SK-N-SH (cell line): Measurements from ENCODE around the gene PLCG2. TPM values are rescaled to one million over a fixed set of nuclear protein-coding genes. Genes with fewer than 3 reads are reported as not detected.

Source experiments
- CTCF ChIA-PET: fragments of 300-600, 350-600 bp; formaldehyde crosslinking; extraction: SDS; loops from one replicate; lab custom pipeline; 2021; lab: Yijun Ruan, JAX
- POLR2A ChIA-PET: fragments of 350-600 bp; sonication (Branson Sonifier 250); formaldehyde crosslinking; extraction: SDS; loops from one replicate; lab custom pipeline; 2020; ENCODE audit warnings: antibody characterized with exemption, inconsistent platforms; lab: Yijun Ruan, JAX
- DNase-seq: peaks from one replicate; pipeline ENCODE4 v3.0.0; 2012
- H2AFZ ChIP-seq: fragments of 200-600 bp; sonication (generic); 2 replicates; pipeline ENCODE4 v1.8.1; 2016; ENCODE audit warnings: antibody characterized with exemption, mild to moderate bottlenecking, low read depth
- H3F3A ChIP-seq: fragments of 200-600 bp; sonication (generic); replicated peaks from 2 replicates; pipeline ENCODE3; 2016; ENCODE audit warnings: antibody characterized with exemption, mild to moderate bottlenecking; ENCODE audit not compliant: insufficient read depth
- H3K27ac ChIP-seq, 2 experiments: fragments of 200-500 bp in 1 of 2; fragments of 200-600 bp in 1 of 2; sonication (Bioruptor generic) in 1 of 2; sonication (generic), shearing (Covaris generic) in 1 of 2; 2 replicates each; pipeline versions ENCODE4 v1.5.1 to v1.6.1; 2014 to 2016; ENCODE audit warnings: low read depth in 2 of 2, inconsistent platforms in 1 of 2, low read length in 1 of 2, mild to moderate bottlenecking in 1 of 2, mixed read lengths in 1 of 2
- H3K27me3 ChIP-seq: fragments of 200-600 bp; sonication (generic), shearing (Covaris generic); 2 replicates; pipeline ENCODE4 v1.6.1; 2016; ENCODE audit warnings: mixed run types; ENCODE audit not compliant: insufficient read depth
- H3K36me3 ChIP-seq, 2 experiments: fragments of 200-500 bp in 1 of 2; fragments of 200-600 bp in 1 of 2; sonication (Bioruptor generic) in 1 of 2; sonication (generic) in 1 of 2; replicated peaks in 1 of 2; 2 replicates each; pipeline versions ENCODE3 to v1.5.1; 2014 to 2016; ENCODE audit warnings: low read length in 1 of 2, mild to moderate bottlenecking in 1 of 2; ENCODE audit not compliant: insufficient read depth in 2 of 2, control insufficient read depth in 1 of 2
- H3K4me1 ChIP-seq, 2 experiments: fragments of 200-500 bp in 1 of 2; fragments of 200-600 bp in 1 of 2; sonication (Bioruptor generic) in 1 of 2; sonication (generic), shearing (Covaris generic) in 1 of 2; 2 replicates each; pipeline versions ENCODE4 v1.5.1 to v1.6.1; 2014 to 2016; ENCODE audit warnings: low read depth in 1 of 2, low read length in 1 of 2, mixed run types in 1 of 2; ENCODE audit not compliant: insufficient read depth in 2 of 2, control insufficient read depth in 1 of 2
- H3K4me2 ChIP-seq: fragments of 200-600 bp; sonication (generic), shearing (Covaris generic); 2 replicates; pipeline ENCODE4 v1.6.1; 2017; ENCODE audit warnings: mixed run types
- H3K4me3 ChIP-seq, 2 experiments: fragments of 200-500 bp in 1 of 2; fragments of 200-600 bp in 1 of 2; sonication (Bioruptor generic) in 1 of 2; sonication (generic), shearing (Covaris generic) in 1 of 2; 2 replicates each; pipeline versions ENCODE4 v1.5.1 to v1.8.1; 2014 to 2016; ENCODE audit warnings: low read depth in 2 of 2, inconsistent platforms in 1 of 2, low read length in 1 of 2, mild to moderate bottlenecking in 1 of 2, mixed read lengths in 1 of 2, moderate library complexity in 1 of 2
- H3K79me2 ChIP-seq: fragments of 200-600 bp; sonication (generic); 2 replicates; pipeline ENCODE4 v1.8.1; 2017; ENCODE audit warnings: mild to moderate bottlenecking; ENCODE audit not compliant: insufficient read depth
- H3K9ac ChIP-seq: fragments of 200-600 bp; sonication (generic); 2 replicates; pipeline ENCODE4 v1.6.1; 2017; ENCODE audit warnings: mixed run types
- H3K9me2 ChIP-seq: fragments of 200-600 bp; sonication (generic); 2 replicates; pipeline ENCODE4 v1.6.1; 2017; ENCODE audit warnings: mixed run types
- H3K9me3 ChIP-seq: fragments of 200-600 bp; sonication (generic); 2 replicates; pipeline ENCODE4 v1.6.1; 2017; ENCODE audit warnings: mixed run types, mild to moderate bottlenecking, moderate library complexity
- H4K20me1 ChIP-seq: fragments of 200-600 bp; sonication (generic); 2 replicates; pipeline ENCODE4 v1.6.1; 2017; ENCODE audit warnings: mild to moderate bottlenecking, mixed run types; ENCODE audit not compliant: insufficient read depth
- CHD2 ChIP-seq: fragments of 150-350 bp; IDR thresholded peaks from 2 replicates; pipeline ENCODE4 v1.6.1; 2018; ENCODE audit warnings: low read length; ENCODE audit not compliant: partially characterized antibody
- FOXJ3 ChIP-seq: sonication (generic); formaldehyde crosslinking; IDR thresholded peaks from 2 replicates; pipeline ENCODE4 v1.5.1; 2020; ENCODE audit warnings: mild to moderate bottlenecking, missing genetic modification reagents
- MXI1 ChIP-seq: IDR thresholded peaks from 2 replicates; pipeline ENCODE4 v1.6.1; 2012; ENCODE audit warnings: mild to moderate bottlenecking, low read depth, low read length, improper control_type of control experiment
- NFIC ChIP-seq: IDR thresholded peaks from 2 replicates; pipeline ENCODE4 v1.4.0; 2012; ENCODE audit warnings: borderline replicate concordance
- RAD21 ChIP-seq: IDR thresholded peaks from 2 replicates; pipeline ENCODE4 v1.6.1; 2012; ENCODE audit warnings: mild to moderate bottlenecking, low read length
- SMC3 ChIP-seq: IDR thresholded peaks from 2 replicates; pipeline ENCODE4 v1.6.1; 2012; ENCODE audit warnings: low read depth, low read length, improper control_type of control experiment
- TCF12 ChIP-seq: IDR thresholded peaks from 2 replicates; pipeline ENCODE4 v1.4.0; 2012
- TEAD4 ChIP-seq: IDR thresholded peaks from 2 replicates; pipeline ENCODE4 v1.4.0; 2012; ENCODE audit warnings: mild to moderate bottlenecking, borderline replicate concordance; ENCODE audit not compliant: insufficient read depth
- WGBS: methylation state at CpG from one replicate; pipeline ENCODE4 v1.1.6; 2017; ENCODE audit warnings: low lambda C conversion rate; 5-methylcytosine and 5-hydroxymethylcytosine counted together
- polyA plus RNA-seq, 3 experiments: library from polyadenylated mRNA; depleted of rRNA; stranded (reverse); fragments of >200 nt; gene quantifications; 2 replicates each; pipeline ENCODE4 v1.2.3, GENCODE V29; 2012
- TF ChIP-seq, protein P1 (sequence below): fragments of 200-600 bp; sonication (generic); IDR thresholded peaks from 2 replicates; pipeline ENCODE4 v1.6.1; 2017; ENCODE audit warnings: antibody characterized with exemption, mild to moderate bottlenecking, moderate library complexity
- TF ChIP-seq, protein P2 (sequence below): IDR thresholded peaks from 2 replicates; pipeline ENCODE4 v1.6.1; 2012; ENCODE audit warnings: mild to moderate bottlenecking, low read depth, low read length, moderate library complexity

PLCG2 gene
- polyA plus RNA-seq, 1 of the 3 experiments (the other 2 are of a cell fraction) = 0.23 TPM

DNA sequence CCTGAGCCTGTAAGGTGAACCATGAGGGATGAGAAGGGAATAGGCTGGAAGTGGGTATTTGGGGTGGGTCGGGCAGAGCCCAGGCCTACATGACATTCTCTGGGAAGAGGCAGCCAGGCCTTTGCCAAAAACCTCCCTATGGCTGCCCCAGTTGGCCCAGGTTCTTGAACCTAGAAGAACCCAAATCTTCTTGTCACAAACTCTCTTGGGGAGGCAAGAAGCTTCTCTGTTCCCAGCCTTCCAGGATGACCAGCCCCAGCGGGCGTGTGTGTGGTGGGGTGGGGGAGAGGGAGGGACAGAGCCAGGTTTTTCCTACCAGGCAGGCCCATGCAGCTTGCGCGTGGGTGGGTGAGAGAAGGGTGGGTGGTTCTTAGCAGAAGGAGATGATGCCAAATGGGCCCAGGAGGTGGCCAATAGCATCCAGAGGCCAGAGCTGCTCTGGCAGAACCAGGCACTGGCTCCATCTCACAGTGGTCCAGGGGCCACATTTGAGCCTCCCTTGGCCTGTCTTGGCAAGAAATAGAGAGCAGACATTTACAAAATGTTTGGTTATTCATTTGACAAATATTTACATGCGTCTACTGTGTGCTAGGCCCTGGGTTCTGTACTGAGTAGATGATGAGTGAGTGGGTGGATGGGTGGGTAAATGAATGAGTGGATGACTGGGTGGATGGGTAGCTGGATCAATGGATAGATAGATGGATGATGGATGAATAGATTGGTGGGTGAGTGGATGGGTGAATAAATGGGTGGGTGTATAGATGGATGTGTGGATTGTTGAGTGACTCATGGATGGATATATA is 44.3 kb upstream of the PLCG2 start (continued):
- TF ChIP-seq TEAD4 (no peak), FOXJ3 (CRISPR knock-in tag) (no peak)

GRCh38 chr16:81737885-81738536 is 41.1 kb upstream of the PLCG2 start:
- WGBS = 23% methylated on average over 18 of the region's 22 CpGs
- peak overlapping the region; percentile 66; the same call in 1 of the 2 replicates for H2AFZ ChIP-seq

More at GRCh38 chr16:81737885-81738536, 41.1 kb upstream of the PLCG2 start:
- Histone ChIP-seq H3K4me1 (peaks cover 0 to 4% of the 10 kb centered on the region in 2 experiments; a peak in 1 of 4 replicates), H3K36me3 (no peaks in the 10 kb centered on the region), H3K27ac (no peak overlapping the region), H3K4me2 (peak overlapping the region; percentile 66), H3K9me3 (no peaks in the 10 kb centered on the region), H3K27me3 (no peaks in the 10 kb centered on the region; the same call in 1 of the 2 replicates), H3K79me2 (no peaks in the 10 kb centered on the region), H3K9ac (no peak overlapping the region), H4K20me1 (no peaks in the 10 kb centered on the region), H3K4me3 (peak overlapping the region in 1 of 2 experiments; percentile 52; a peak in 1 of 4 replicates), H3K9me2 (no peaks in the 10 kb centered on the region), H3F3A (no peaks in the 10 kb centered on the region)
- DNase-seq = peak; percentile 84
- POLR2A ChIA-PET = no interaction called here
- peak; percentile 89 for TF ChIP-seq SMC3
- TF ChIP-seq, protein P1, sequence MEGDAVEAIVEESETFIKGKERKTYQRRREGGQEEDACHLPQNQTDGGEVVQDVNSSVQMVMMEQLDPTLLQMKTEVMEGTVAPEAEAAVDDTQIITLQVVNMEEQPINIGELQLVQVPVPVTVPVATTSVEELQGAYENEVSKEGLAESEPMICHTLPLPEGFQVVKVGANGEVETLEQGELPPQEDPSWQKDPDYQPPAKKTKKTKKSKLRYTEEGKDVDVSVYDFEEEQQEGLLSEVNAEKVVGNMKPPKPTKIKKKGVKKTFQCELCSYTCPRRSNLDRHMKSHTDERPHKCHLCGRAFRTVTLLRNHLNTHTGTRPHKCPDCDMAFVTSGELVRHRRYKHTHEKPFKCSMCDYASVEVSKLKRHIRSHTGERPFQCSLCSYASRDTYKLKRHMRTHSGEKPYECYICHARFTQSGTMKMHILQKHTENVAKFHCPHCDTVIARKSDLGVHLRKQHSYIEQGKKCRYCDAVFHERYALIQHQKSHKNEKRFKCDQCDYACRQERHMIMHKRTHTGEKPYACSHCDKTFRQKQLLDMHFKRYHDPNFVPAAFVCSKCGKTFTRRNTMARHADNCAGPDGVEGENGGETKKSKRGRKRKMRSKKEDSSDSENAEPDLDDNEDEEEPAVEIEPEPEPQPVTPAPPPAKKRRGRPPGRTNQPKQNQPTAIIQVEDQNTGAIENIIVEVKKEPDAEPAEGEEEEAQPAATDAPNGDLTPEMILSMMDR = peak; percentile 85
- TF ChIP-seq MXI1 = peak; percentile 59; the same call in 1 of the 2 replicates
- TF ChIP-seq TCF12 = peak; percentile 15; the same call in 1 of the 2 replicates
- TF ChIP-seq, protein P2, sequence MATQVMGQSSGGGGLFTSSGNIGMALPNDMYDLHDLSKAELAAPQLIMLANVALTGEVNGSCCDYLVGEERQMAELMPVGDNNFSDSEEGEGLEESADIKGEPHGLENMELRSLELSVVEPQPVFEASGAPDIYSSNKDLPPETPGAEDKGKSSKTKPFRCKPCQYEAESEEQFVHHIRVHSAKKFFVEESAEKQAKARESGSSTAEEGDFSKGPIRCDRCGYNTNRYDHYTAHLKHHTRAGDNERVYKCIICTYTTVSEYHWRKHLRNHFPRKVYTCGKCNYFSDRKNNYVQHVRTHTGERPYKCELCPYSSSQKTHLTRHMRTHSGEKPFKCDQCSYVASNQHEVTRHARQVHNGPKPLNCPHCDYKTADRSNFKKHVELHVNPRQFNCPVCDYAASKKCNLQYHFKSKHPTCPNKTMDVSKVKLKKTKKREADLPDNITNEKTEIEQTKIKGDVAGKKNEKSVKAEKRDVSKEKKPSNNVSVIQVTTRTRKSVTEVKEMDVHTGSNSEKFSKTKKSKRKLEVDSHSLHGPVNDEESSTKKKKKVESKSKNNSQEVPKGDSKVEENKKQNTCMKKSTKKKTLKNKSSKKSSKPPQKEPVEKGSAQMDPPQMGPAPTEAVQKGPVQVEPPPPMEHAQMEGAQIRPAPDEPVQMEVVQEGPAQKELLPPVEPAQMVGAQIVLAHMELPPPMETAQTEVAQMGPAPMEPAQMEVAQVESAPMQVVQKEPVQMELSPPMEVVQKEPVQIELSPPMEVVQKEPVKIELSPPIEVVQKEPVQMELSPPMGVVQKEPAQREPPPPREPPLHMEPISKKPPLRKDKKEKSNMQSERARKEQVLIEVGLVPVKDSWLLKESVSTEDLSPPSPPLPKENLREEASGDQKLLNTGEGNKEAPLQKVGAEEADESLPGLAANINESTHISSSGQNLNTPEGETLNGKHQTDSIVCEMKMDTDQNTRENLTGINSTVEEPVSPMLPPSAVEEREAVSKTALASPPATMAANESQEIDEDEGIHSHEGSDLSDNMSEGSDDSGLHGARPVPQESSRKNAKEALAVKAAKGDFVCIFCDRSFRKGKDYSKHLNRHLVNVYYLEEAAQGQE = no peak
- TF ChIP-seq CHD2 = peak; percentile 83
- TF ChIP-seq NFIC = no peak
- peak; percentile 96 for TF ChIP-seq RAD21
- CTCF ChIA-PET = interaction anchor here (0.7 to 6.3 kb wide), 23 partner anchors 14 to 733 kb away, joined by 3 to 51 read pairs (median 3); no protein-coding TSS in a partner anchor
